Activated naive CD8-positive, alpha-beta T cell (primary cell): Measurements from ENCODE around the gene KCNT1.

Experiments
- H3K27ac Mint-ChIP-seq: one replicate; pipeline ENCODE4 v1.8.0; 2021; ENCODE audit warnings: mixed read lengths
- H3K27me3 Mint-ChIP-seq: one replicate; pipeline ENCODE4 v1.8.0; 2021; ENCODE audit warnings: mixed read lengths
- H3K36me3 Mint-ChIP-seq: one replicate; pipeline ENCODE4 v1.8.0; 2021; ENCODE audit warnings: mixed read lengths
- H3K4me1 Mint-ChIP-seq: one replicate; pipeline ENCODE4 v1.8.0; 2021; ENCODE audit warnings: low read depth, mixed read lengths
- H3K4me3 Mint-ChIP-seq: one replicate; pipeline ENCODE4 v1.8.0; 2021; ENCODE audit warnings: mild to moderate bottlenecking, mixed read lengths
- H3K9me3 Mint-ChIP-seq: one replicate; pipeline ENCODE4 v1.8.0; 2021; ENCODE audit warnings: low read depth, mixed read lengths

Gene KCNT1

GRCh38 chr9:135737840-135738521 lies 36.0 kb downstream of the KCNT1 start:
- Mint-ChIP-seq H3K9me3 (no peaks in the 10 kb centered on the region), H3K27ac (no peak overlapping the region), H3K36me3 (no peaks in the 10 kb centered on the region), H3K4me3 (no peak overlapping the region), H3K4me1 (no peaks in the 10 kb centered on the region), H3K27me3 (peaks cover 10% of the 10 kb centered on the region)

GRCh38 chr9:135739271-135740220 lies 37.6 kb downstream of the KCNT1 start:
- Mint-ChIP-seq H3K9me3 (no peaks in the 10 kb centered on the region), H3K27me3 (peaks cover 7% of the 10 kb centered on the region), H3K4me1 (no peaks in the 10 kb centered on the region)

GRCh38 chr9:135741276-135742219 lies 39.6 kb downstream of the KCNT1 start:
- Mint-ChIP-seq H3K36me3 (no peaks in the 10 kb centered on the region), H3K4me1 (no peaks in the 10 kb centered on the region), H3K4me3 (no peak overlapping the region), H3K27ac (no peak overlapping the region), H3K27me3 (peaks cover 7% of the 10 kb centered on the region), H3K9me3 (no peaks in the 10 kb centered on the region)

More at GRCh38 chr9:135739271-135740220, 37.6 kb downstream of the KCNT1 start:
- H3K4me3 Mint-ChIP-seq, result no peak overlapping the region
- H3K27ac Mint-ChIP-seq, result no peak overlapping the region
- no peaks in the 10 kb centered on the region for H3K36me3 Mint-ChIP-seq

DNA sequence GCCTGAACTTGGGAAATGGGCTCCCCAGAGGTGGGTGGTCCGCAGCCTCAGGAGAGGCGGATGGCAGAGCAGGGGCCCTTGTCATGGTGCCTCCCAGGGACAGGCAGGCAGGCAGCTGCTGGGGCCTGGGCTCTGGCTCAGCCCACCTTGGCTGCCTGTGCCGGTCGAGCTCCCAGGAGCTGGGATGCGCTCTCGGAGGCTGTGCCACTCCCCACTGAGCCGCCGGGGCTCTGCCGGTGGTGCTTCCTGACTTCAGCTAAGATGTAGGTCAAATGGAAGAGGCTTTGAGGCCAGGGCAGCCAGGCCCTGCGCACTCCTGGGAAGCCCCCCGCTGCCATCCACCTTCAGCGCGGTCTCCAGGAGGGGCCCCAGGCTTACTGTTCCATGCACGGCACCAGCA lies 41.0 kb downstream of the KCNT1 start:
- no peaks in the 10 kb centered on the region for H3K9me3 Mint-ChIP-seq
- H3K36me3 Mint-ChIP-seq, result no peaks in the 10 kb centered on the region
- peaks cover 4% of the 10 kb centered on the region for H3K27me3 Mint-ChIP-seq
- no peaks in the 10 kb centered on the region for H3K4me1 Mint-ChIP-seq
- no peak overlapping the region for H3K4me3 Mint-ChIP-seq
- H3K27ac Mint-ChIP-seq, result no peak overlapping the region

DNA sequence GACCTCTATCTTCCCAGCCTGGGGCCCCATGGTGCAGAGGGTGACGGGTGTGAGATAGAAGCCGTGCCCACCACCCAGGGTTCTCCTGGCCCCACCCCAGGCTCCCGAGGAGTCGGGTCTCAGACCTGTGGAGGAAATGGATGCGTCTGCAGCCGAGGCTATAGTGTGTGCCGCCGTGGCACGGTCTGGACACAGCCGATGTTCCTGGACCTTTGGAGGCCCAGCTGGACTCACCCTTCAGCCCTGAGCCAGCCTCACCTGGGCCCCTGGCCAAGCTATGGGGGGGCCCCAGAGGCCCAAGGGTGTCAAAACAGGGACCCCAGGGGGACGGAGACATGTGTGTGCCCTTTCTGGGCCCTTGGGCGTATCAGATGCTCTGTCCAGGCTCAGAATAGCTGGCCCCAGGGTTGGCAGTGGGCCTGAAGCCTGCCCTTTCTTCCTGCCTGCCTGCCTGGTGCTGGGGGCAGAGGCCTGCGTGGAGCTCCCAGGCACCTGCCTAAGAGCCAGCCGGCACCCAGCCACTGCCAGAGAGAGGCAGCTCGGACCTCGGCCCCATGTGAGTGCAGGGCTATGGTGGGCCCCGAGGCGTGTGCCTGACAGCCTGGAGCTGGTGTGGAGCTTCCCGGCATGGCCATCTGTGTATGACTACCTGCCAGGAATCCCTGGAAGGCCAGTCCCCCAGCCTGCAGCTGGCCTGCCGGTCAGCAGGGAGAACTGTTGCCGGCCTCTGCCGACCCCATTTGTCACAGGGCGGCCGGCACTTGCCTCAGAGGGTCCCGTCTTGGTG lies 41.8 kb downstream of the KCNT1 start:
- peaks cover 4% of the 10 kb centered on the region for H3K27me3 Mint-ChIP-seq
- no peak overlapping the region for H3K27ac Mint-ChIP-seq
- H3K4me1 Mint-ChIP-seq, result no peaks in the 10 kb centered on the region
- no peak overlapping the region for H3K4me3 Mint-ChIP-seq
- no peaks in the 10 kb centered on the region for H3K9me3 Mint-ChIP-seq
- H3K36me3 Mint-ChIP-seq, result no peaks in the 10 kb centered on the region

GRCh38 chr9:135744333-135745070 lies 42.5 kb downstream of the KCNT1 start:
- no peak overlapping the region for H3K27ac Mint-ChIP-seq
- no peaks in the 10 kb centered on the region for H3K4me1 Mint-ChIP-seq
- H3K27me3 Mint-ChIP-seq, result peaks cover 1% of the 10 kb centered on the region
- H3K36me3 Mint-ChIP-seq, result no peaks in the 10 kb centered on the region
- H3K4me3 Mint-ChIP-seq, result no peak overlapping the region
- H3K9me3 Mint-ChIP-seq, result no peaks in the 10 kb centered on the region

DNA sequence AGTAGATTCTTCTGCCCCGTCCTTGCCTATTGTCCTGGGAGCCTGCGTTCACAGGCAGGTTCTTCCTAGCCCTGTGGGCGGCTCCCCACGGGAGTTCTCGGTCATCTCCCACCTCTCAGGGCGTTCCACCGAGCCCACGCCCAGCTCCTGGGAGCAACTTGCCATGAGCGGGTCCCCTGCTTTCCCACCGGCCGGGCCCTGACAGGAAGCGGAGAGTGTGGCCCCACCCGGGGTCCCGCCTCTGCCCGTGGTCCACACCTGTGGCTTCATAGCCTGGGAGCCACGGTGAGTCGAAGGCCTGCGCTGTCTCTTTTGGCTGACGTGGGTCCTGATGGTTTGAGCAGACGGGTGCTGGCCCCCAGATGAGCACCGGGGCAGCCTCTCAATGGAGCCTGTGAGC lies 43.2 kb downstream of the KCNT1 start:
- Mint-ChIP-seq H3K27ac (no peak overlapping the region), H3K36me3 (no peaks in the 10 kb centered on the region), H3K4me3 (no peak overlapping the region), H3K9me3 (no peaks in the 10 kb centered on the region), H3K4me1 (no peaks in the 10 kb centered on the region), H3K27me3 (peaks cover 1% of the 10 kb centered on the region)

DNA sequence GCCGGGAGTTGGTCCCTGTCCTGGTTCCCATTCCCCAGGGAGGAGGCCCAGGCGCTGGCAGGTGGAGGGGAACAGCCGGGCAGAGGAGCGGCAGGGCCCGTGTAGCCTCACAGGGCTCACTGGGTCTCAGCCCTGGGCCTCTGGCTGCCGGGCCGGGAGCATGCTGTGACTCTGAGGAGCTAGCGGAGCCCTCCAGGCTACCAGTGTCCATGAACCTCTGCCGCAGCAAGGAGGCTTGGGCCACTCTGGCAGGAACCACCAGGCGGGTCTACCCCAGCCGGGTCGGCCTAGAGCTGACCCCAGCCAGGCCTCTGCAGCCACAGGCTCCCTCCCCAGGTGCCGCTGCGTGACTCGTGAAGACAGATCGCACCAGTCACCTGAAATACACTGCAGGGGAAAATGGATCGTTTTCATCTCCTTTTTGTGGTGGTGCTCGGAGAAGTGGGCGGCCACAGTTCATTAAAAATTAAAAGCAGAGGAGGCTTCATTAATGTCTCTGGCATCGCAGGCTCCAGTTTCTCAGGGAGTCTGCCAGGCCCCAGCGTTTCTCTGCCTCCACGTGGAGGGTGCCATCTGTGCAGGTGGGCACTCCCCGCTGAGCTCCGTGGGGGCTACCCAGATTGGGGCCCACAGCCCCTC lies 43.8 kb downstream of the KCNT1 start:
- H3K4me3 Mint-ChIP-seq, result no peak overlapping the region
- no peaks in the 10 kb centered on the region for H3K4me1 Mint-ChIP-seq
- no peak overlapping the region for H3K27ac Mint-ChIP-seq
- H3K36me3 Mint-ChIP-seq, result no peaks in the 10 kb centered on the region
- H3K9me3 Mint-ChIP-seq, result no peaks in the 10 kb centered on the region
- peaks cover 1% of the 10 kb centered on the region for H3K27me3 Mint-ChIP-seq

- Mint-ChIP-seq H3K36me3 (no peaks in the 10 kb centered on the region), H3K4me3 (no peak overlapping the region), H3K27ac (no peak overlapping the region), H3K9me3 (no peaks in the 10 kb centered on the region), H3K27me3 (peaks cover 1% of the 10 kb centered on the region), H3K4me1 (no peaks in the 10 kb centered on the region)
Measured at GRCh38 chr9:135746565-135746964, 44.6 kb downstream of the KCNT1 start.

- no peaks in the 10 kb centered on the region for H3K9me3 Mint-ChIP-seq
- H3K27me3 Mint-ChIP-seq, result peaks cover 1% of the 10 kb centered on the region
- H3K27ac Mint-ChIP-seq, result no peak overlapping the region
- H3K4me1 Mint-ChIP-seq, result no peaks in the 10 kb centered on the region
- H3K36me3 Mint-ChIP-seq, result no peaks in the 10 kb centered on the region
- H3K4me3 Mint-ChIP-seq, result no peak overlapping the region
Measured at GRCh38 chr9:135747311-135747710, 45.3 kb downstream of the KCNT1 start.

GRCh38 chr9:135748676-135749075 lies 46.7 kb downstream of the KCNT1 start:
- Mint-ChIP-seq H3K27ac (no peak overlapping the region), H3K36me3 (no peaks in the 10 kb centered on the region), H3K9me3 (no peaks in the 10 kb centered on the region), H3K4me3 (no peak overlapping the region), H3K27me3 (no peaks in the 10 kb centered on the region), H3K4me1 (no peaks in the 10 kb centered on the region)

DNA sequence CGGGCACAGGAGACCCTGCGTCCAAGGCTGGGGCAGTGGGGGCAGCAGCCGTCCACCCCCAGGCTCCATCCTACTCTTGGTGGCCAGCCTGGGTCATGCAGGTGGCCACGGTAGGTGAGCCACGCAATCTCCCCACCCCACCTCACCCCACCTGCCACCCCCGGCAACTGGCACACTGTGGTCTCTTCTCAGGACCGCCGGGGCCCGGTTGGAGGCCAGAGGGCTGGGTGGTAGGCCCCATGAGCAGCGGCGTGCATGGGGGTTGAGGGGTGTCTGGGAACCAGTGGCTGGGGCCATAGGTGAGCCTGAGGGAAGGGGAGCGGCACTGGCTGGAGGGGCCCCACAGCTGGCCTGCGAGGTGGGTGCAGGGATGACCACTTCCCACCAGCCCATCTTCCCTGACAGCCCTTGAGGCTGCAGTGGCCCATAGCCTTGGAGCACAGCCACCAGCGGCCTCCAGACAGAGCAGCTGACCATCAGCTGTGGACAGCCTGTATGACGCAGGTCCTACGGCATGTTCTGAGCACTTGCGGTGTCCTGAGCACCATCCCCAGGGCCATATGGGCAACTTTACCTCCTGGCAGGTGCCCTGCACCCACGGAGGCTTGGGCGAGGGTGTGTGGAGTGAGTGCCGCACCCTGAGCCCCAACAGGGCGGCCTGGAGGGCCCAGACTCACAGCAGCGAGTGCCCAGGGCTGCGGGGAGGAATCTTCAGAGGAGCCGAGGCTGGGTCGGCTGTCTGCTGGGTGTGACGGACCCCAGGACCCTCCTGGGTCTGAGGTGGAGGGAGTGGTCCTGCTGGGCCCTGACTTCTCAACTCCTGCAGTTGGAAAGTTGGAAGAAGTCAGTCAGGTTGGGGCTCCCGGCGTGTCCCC lies 47.4 kb downstream of the KCNT1 start:
- Mint-ChIP-seq H3K4me3 (no peak overlapping the region), H3K36me3 (no peaks in the 10 kb centered on the region), H3K27me3 (no peaks in the 10 kb centered on the region), H3K4me1 (no peaks in the 10 kb centered on the region), H3K9me3 (no peaks in the 10 kb centered on the region), H3K27ac (no peak overlapping the region)
